Measurements from ENCODE around the gene OTUD4.

Gene OTUD4

DNA sequence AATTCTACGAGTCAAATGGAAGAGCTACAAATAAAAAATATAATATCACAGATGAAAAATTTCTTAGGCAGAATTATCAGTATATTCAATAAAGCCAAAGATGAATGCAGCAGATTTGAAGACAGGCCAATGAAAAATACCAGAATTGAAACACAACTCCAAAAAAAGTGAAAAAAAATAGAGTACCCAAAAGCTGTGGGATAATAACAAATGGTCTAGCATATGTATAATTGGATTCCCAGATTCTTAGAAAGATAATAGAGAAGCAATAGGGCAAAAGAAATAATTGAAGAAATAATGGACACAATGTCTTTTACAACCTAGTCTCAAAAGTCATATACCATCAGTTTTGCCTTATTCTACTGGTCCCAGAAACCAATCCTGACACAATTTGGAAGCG, 86.8 kb downstream of the OTUD4 start:
- CTCF ChIA-PET, result no interaction called here
- no peak for TF ChIP-seq ZNF473 (tag by site-specific recombination; IDR thresholded peaks at IDR 0.05)
- TF ChIP-seq ZNF133 (tag by site-specific recombination; IDR thresholded peaks at IDR 0.05), result peak; percentile 97
- TF ChIP-seq ZNF24 (tag by site-specific recombination; IDR thresholded peaks at IDR 0.05), result no peak
- TF ChIP-seq IKZF3 (tag by site-specific recombination; IDR thresholded peaks at IDR 0.05), result no peak
- no peak for TF ChIP-seq TRIM28 (IDR thresholded peaks at IDR 0.05; ENCODE audit: borderline replicate concordance, low read length)
- TF ChIP-seq ZNF544 (tag by site-specific recombination; IDR thresholded peaks at IDR 0.05), result no peak
- TF ChIP-seq SETDB1 (IDR thresholded peaks at IDR 0.05; ENCODE audit: insufficient read length, low read length), result peak; percentile 68
- no peak for TF ChIP-seq ZNF37A (tag by site-specific recombination; IDR thresholded peaks at IDR 0.05)
- TF ChIP-seq PRDM6 (tag by site-specific recombination; IDR thresholded peaks at IDR 0.05), result no peak
- TF ChIP-seq, protein P1, sequence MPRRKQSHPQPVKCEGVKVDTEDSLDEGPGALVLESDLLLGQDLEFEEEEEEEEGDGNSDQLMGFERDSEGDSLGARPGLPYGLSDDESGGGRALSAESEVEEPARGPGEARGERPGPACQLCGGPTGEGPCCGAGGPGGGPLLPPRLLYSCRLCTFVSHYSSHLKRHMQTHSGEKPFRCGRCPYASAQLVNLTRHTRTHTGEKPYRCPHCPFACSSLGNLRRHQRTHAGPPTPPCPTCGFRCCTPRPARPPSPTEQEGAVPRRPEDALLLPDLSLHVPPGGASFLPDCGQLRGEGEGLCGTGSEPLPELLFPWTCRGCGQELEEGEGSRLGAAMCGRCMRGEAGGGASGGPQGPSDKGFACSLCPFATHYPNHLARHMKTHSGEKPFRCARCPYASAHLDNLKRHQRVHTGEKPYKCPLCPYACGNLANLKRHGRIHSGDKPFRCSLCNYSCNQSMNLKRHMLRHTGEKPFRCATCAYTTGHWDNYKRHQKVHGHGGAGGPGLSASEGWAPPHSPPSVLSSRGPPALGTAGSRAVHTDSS (tag by site-specific recombination; IDR thresholded peaks at IDR 0.05), result no peak
- no peak for TF ChIP-seq PATZ1 (tag by site-specific recombination; IDR thresholded peaks at IDR 0.05)
- no peak for TF ChIP-seq ZNF19 (tag by site-specific recombination; IDR thresholded peaks at IDR 0.05; ENCODE audit: low read depth)
- no peak for TF ChIP-seq ZSCAN30 (tag by site-specific recombination; IDR thresholded peaks at IDR 0.05)
- H3K36me3 ChIP-seq (ENCODE audit: control insufficient read depth in 2 of 2, insufficient read depth in 1 of 2, low read length in 2 of 2), result peaks cover 0 to 69% of the 10 kb centered on the region in 2 experiments; a peak in 1 of 3 replicates
- POLR2A ChIA-PET, result no interaction called here
- H3K4me3 ChIP-seq (ENCODE audit: low read depth, low read length), result no peak overlapping the region
- H3K27ac ChIP-seq (ENCODE audit: extremely low read depth, low read depth, low read length), result no peak overlapping the region
- H3K4me1 ChIP-seq (ENCODE audit: control insufficient read depth, insufficient read depth, low read length), result no peaks in the 10 kb centered on the region
- H3K9me3 ChIP-seq (ENCODE audit: control insufficient read depth, insufficient read depth, low read depth, low read length), result no peaks in the 10 kb centered on the region

GRCh38 chr4:145090380-145090779, 90.0 kb downstream of the OTUD4 start:
- POLR2A ChIA-PET, result no interaction called here
- Histone ChIP-seq H3K9me3 (ENCODE audit: control insufficient read depth, insufficient read depth, low read depth, low read length) (no peaks in the 10 kb centered on the region), H3K36me3 (ENCODE audit: control insufficient read depth in 2 of 2, insufficient read depth in 1 of 2, low read length in 2 of 2) (peaks cover 0 to 85% of the 10 kb centered on the region in 2 experiments; a peak in 1 of 3 replicates), H3K4me1 (ENCODE audit: control insufficient read depth, insufficient read depth, low read length) (no peaks in the 10 kb centered on the region), H3K4me3 (ENCODE audit: low read depth, low read length) (no peak overlapping the region), H3K27ac (ENCODE audit: extremely low read depth, low read depth, low read length) (no peak overlapping the region)
- CTCF ChIA-PET, result interaction anchor here (0.6 kb wide), 1 partner anchor 9 kb away, joined by 3 read pairs; no protein-coding TSS in a partner anchor
- no peak for TF ChIP-seq MZF1 (tag by site-specific recombination; IDR thresholded peaks at IDR 0.05; ENCODE audit: borderline replicate concordance)
- no peak for TF ChIP-seq ZNF266 (tag by site-specific recombination; IDR thresholded peaks at IDR 0.05; ENCODE audit: low read depth)
- no peak for TF ChIP-seq ZNF521 (tag by site-specific recombination; IDR thresholded peaks at IDR 0.05)
- no peak for TF ChIP-seq KLF9 (tag by site-specific recombination; IDR thresholded peaks at IDR 0.05; ENCODE audit: low read depth)
- no peak for TF ChIP-seq EGR2 (tag by site-specific recombination; IDR thresholded peaks at IDR 0.05; ENCODE audit: low read depth)
- TF ChIP-seq ZNF777 (tag by site-specific recombination; IDR thresholded peaks at IDR 0.05; ENCODE audit: borderline replicate concordance), result no peak
- no peak for TF ChIP-seq WT1 (tag by site-specific recombination; IDR thresholded peaks at IDR 0.05)
- no peak for TF ChIP-seq ZSCAN16 (tag by site-specific recombination; IDR thresholded peaks at IDR 0.05)
